ENCODE results near the gene ZCCHC14. TPM values are rescaled to one million over a fixed set of nuclear protein-coding genes. Genes with fewer than 3 reads are reported as not detected.

The ZCCHC14 gene
- total RNA-seq, 4 donors from 2014 or later = 8.9 to 20.5 (median 10.8) TPM

DNA sequence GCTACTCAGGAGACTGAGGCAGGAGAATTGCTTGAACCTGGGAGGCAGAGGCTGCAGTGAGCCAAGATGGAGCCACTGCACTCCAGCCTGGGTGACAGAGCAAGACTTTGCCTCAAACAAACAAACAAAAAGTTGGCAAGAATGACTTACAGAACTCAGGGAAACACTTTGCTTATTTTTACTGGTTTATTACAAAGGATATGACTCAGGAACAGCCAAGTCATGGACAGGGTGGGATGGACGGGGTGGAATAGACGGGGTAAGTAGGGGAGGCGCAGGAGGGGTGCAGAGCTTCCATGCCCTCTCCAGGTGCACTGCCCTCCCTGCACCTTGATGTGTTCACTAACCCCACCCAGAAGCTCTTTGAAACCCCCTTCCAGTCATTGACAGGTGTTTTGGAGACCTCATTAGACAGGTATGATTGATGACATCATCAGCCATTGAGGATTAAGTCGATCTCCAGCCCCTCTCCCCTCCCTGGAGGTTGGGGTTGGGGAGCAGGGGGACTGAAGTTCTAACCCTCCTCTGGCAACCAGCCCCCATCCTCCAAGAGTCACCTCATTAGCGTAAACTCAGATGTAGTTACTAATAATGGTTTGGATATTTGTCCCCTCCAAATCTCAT, 41.3 kb upstream of the ZCCHC14 start:
- TF ChIP-seq, protein P1, sequence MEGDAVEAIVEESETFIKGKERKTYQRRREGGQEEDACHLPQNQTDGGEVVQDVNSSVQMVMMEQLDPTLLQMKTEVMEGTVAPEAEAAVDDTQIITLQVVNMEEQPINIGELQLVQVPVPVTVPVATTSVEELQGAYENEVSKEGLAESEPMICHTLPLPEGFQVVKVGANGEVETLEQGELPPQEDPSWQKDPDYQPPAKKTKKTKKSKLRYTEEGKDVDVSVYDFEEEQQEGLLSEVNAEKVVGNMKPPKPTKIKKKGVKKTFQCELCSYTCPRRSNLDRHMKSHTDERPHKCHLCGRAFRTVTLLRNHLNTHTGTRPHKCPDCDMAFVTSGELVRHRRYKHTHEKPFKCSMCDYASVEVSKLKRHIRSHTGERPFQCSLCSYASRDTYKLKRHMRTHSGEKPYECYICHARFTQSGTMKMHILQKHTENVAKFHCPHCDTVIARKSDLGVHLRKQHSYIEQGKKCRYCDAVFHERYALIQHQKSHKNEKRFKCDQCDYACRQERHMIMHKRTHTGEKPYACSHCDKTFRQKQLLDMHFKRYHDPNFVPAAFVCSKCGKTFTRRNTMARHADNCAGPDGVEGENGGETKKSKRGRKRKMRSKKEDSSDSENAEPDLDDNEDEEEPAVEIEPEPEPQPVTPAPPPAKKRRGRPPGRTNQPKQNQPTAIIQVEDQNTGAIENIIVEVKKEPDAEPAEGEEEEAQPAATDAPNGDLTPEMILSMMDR (IDR thresholded peaks at IDR 0.05) = no peak
- DNase-seq (ENCODE audit: low spot score) (no peak), ATAC-seq (ENCODE audit: low FRiP score) (no peak)

- ATAC-seq (ENCODE audit: low FRiP score) (no peak), DNase-seq (ENCODE audit: low spot score) (no peak)
- TF ChIP-seq, protein P1 (IDR thresholded peaks at IDR 0.05) = no peak
These were observed 40.2 kb upstream of the ZCCHC14 start for GRCh38 chr16:87533061-87533460.

DNA sequence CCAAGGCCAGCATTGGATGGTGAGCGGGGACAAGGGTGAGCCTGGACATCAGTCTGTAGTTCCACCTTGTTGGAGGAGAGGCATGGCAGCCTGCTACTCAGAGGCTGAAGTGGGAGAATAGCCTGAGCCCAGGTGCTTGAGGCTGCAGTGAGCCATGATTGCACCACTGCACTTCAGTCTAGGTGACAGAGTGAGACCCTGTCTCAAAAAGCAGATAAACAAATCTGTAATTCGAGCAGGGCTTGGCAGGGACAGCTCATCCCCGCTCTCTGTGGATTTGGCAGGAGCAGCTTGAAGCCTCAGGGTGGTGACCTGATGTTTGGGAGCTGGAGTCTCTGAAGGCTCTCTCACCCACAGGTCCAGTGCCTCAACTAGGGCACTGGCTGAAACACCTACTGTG, 38.6 kb upstream of the ZCCHC14 start:
- DNase-seq (ENCODE audit: low spot score) (no peak), ATAC-seq (ENCODE audit: low FRiP score) (no peak)
- TF ChIP-seq, protein P1 (IDR thresholded peaks at IDR 0.05) = no peak

GRCh38 chr16:87528690-87529579, 36.1 kb upstream of the ZCCHC14 start:
- no peak for DNase-seq (ENCODE audit: low spot score)
- no peak for ATAC-seq (ENCODE audit: low FRiP score)
- TF ChIP-seq, protein P1 (IDR thresholded peaks at IDR 0.05) = no peak

DNA sequence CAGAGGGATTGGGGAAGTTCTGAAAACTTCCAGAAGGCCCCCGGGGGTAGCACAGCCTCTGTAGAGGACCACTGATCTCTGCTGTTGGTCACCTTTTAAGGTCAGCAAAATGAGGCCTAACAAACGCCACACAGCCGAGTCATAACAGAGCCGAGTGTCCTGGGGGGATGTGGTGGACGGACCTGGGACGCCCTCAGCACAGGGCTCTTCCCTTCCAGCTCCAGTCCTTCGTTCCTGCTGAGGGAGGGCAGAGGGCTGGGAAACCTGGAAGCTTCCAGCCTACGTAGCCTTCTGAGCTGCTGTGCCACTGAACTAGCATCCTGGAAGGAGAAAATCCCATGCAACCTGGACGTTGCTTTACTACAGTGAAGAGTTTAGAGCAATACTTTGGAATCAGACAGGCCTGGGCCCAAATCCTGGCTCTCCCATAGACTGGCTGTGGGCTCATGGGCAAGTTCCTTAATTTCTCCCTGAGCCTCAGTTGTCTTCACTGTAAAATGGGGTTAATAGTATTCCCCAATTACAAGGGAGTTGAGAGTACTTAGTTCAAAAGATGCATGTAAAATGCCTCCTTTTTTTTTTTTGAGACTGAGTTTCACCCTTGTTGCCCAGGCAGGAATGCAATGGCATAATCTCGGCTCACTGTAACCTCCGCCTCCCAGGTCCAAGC, 34.4 kb upstream of the ZCCHC14 start:
- TF ChIP-seq, protein P1 (IDR thresholded peaks at IDR 0.05) = no peak
- ATAC-seq (ENCODE audit: low FRiP score) = no peak
- no peak for DNase-seq (ENCODE audit: low spot score)

- DNase-seq (ENCODE audit: low spot score) = no peak
- ATAC-seq (ENCODE audit: low FRiP score) = no peak
- TF ChIP-seq, protein P1 (IDR thresholded peaks at IDR 0.05) = no peak
These were observed 33.6 kb upstream of the ZCCHC14 start for GRCh38 chr16:87526238-87526947.

Measured in omental fat pad (tissue), 4 donors.